Measurements from ENCODE around the gene NDUFA11. TPM values are rescaled to one million over a fixed set of nuclear protein-coding genes. Genes with fewer than 3 reads are reported as not detected.

The NDUFA11 gene
- total and polyA plus RNA-seq, 2 of the 13 experiments (the other 11 are each of a cell fraction or from before 2014, with no cell fraction given): 286 to 378 TPM

- H3K4me2 ChIP-seq (ENCODE audit: low read depth, low read length): no peak overlapping the region
- CTCF ChIA-PET (ENCODE audit: low intra/inter-chr PET ratio, low total read pairs): no interaction called here
- H3K27me3 ChIP-seq (ENCODE audit: control insufficient read depth in 1 of 2, insufficient read depth in 2 of 2, low read length in 2 of 2): no peaks in the 10 kb centered on the region
- POLR2A ChIA-PET: interaction anchor here (0.6 to 1.5 kb wide), 2 partner anchors 8 to 112 kb away, joined by 3 to 7 read pairs; partner anchors contain the start of gene NDUFA11
- 92% methylated on average over 8 of the region's 8 CpGs for WGBS (ENCODE audit: low lambda C conversion rate)
- no peak for ATAC-seq
- H3K27ac ChIP-seq (ENCODE audit: extremely low read length, insufficient read depth, low read length): no peak overlapping the region
- intact Hi-C loops (cut with micrococcal nuclease; ENCODE audit: unreplicated experiment): no loop called here
- peaks cover 33% of the 10 kb centered on the region for H3K4me1 ChIP-seq (ENCODE audit: insufficient read depth, low read length)
- no peak overlapping the region for H2AFZ ChIP-seq (ENCODE audit: low read length)
- FAIRE-seq: no peak
- TF ChIP-seq KDM2A (CRISPR knock-in tag; IDR thresholded peaks at IDR 0.05; ENCODE audit: borderline replicate concordance, low read depth): no peak
- TF ChIP-seq KAT2B (IDR thresholded peaks at IDR 0.05; ENCODE audit: borderline replicate concordance, low read depth, low read length): no peak
- no peak for TF ChIP-seq SP1 (IDR thresholded peaks at IDR 0.05)
- no peak for TF ChIP-seq SP1 (CRISPR knock-in tag; IDR thresholded peaks at IDR 0.05)
- no peak for TF ChIP-seq CEBPB (IDR thresholded peaks at IDR 0.05; ENCODE audit: borderline replicate concordance, low read depth, low read length)
- TF ChIP-seq ZNF101 (CRISPR knock-in tag; IDR thresholded peaks at IDR 0.05; ENCODE audit: borderline replicate concordance, low read depth): no peak
- H4K20me1 ChIP-seq (ENCODE audit: insufficient read depth, low read length): 0 out of 2 replicates have a peak, but pooled peaks cover 7% of the 10 kb centered on the region
- no peak overlapping the region for H3K4me3 ChIP-seq (replicated peaks in 1 of 3; ENCODE audit: insufficient read depth in 1 of 3, low read depth in 2 of 3, low read length in 3 of 3)
- peaks cover 7 to 37% of the 10 kb centered on the region in 2 experiments; a peak in 4 of 5 replicates for H3K36me3 ChIP-seq (replicated peaks in 1 of 2; ENCODE audit: control insufficient read depth in 1 of 2, insufficient read depth in 2 of 2, low read length in 2 of 2)
- no TSS peak for BruUV-seq (replicated peaks)
- no peaks in the 10 kb centered on the region for H3K9me3 ChIP-seq (ENCODE audit: low read length)
- no peak for DNase-seq (ENCODE audit: low spot score)
- in situ Hi-C loops (cut with HindIII; ENCODE audit: extremely low pct_ligation_motif_present, low pct_unique_long_range_greater_than_20kb): no loop called here
- peaks cover 19% of the 10 kb centered on the region for H3K79me2 ChIP-seq (ENCODE audit: insufficient read depth, low read length)
- no peak overlapping the region for H3K9ac ChIP-seq (ENCODE audit: insufficient read depth, low read depth, low read length)
These were observed 7.7 kb downstream of the NDUFA11 start for GRCh38 chr19:5895890-5896289.

GRCh38 chr19:5895409-5895808, 8.2 kb downstream of the NDUFA11 start:
- ATAC-seq (no peak), DNase-seq (ENCODE audit: low spot score) (no peak), FAIRE-seq (no peak)
- Histone ChIP-seq H3K27me3 (ENCODE audit: control insufficient read depth in 1 of 2, insufficient read depth in 2 of 2, low read length in 2 of 2) (no peaks in the 10 kb centered on the region), H2AFZ (ENCODE audit: low read length) (no peak overlapping the region), H3K27ac (ENCODE audit: extremely low read length, insufficient read depth, low read length) (no peak overlapping the region), H3K4me3 (replicated peaks in 1 of 3; ENCODE audit: insufficient read depth in 1 of 3, low read depth in 2 of 3, low read length in 3 of 3) (no peak overlapping the region), H3K79me2 (ENCODE audit: insufficient read depth, low read length) (peaks cover 15% of the 10 kb centered on the region), H3K36me3 (replicated peaks in 1 of 2; ENCODE audit: control insufficient read depth in 1 of 2, insufficient read depth in 2 of 2, low read length in 2 of 2) (peaks cover 7 to 37% of the 10 kb centered on the region in 2 experiments; a peak in 4 of 5 replicates), H4K20me1 (ENCODE audit: insufficient read depth, low read length) (0 out of 2 replicates have a peak, but pooled peaks cover 7% of the 10 kb centered on the region), H3K9me3 (ENCODE audit: low read length) (no peaks in the 10 kb centered on the region), H3K4me1 (ENCODE audit: insufficient read depth, low read length) (peaks cover 35% of the 10 kb centered on the region), H3K4me2 (ENCODE audit: low read depth, low read length) (no peak overlapping the region), H3K9ac (ENCODE audit: insufficient read depth, low read depth, low read length) (no peak overlapping the region)
- ChIA-PET CTCF (ENCODE audit: low intra/inter-chr PET ratio, low total read pairs) (no interaction called here), POLR2A (interaction anchor here (0.6 to 1.5 kb wide), 2 partner anchors 8 to 112 kb away, joined by 3 to 7 read pairs; partner anchors contain the start of gene NDUFA11)
- TF ChIP-seq TEAD3 (CRISPR knock-in tag; optimal IDR thresholded peaks at IDR 0.05; ENCODE audit: borderline replicate concordance): no peak
- no peak for TF ChIP-seq ZNF782 (CRISPR knock-in tag; IDR thresholded peaks at IDR 0.05; ENCODE audit: borderline replicate concordance)
- TF ChIP-seq AGO2 (optimal IDR thresholded peaks at IDR 0.05; ENCODE audit: low read depth, low read length): peak; percentile 53
- no peak for TF ChIP-seq MTA3 (CRISPR knock-in tag; IDR thresholded peaks at IDR 0.05)
- TF ChIP-seq RBFOX2 (IDR thresholded peaks at IDR 0.05; ENCODE audit: low read depth, low read length): peak; percentile 68; the same call in 1 of the 2 replicates
- no peak for TF ChIP-seq EHMT2 (IDR thresholded peaks at IDR 0.05; ENCODE audit: borderline replicate concordance, low read depth, low read length)
- no peak for TF ChIP-seq ZSCAN25 (CRISPR knock-in tag; IDR thresholded peaks at IDR 0.05)
- TF ChIP-seq GPBP1L1 (CRISPR knock-in tag; IDR thresholded peaks at IDR 0.05): no peak
- no TSS peak for BruUV-seq (replicated peaks)
- intact Hi-C loops (cut with micrococcal nuclease; ENCODE audit: unreplicated experiment) (no loop called here), in situ Hi-C loops (cut with HindIII; ENCODE audit: extremely low pct_ligation_motif_present, low pct_unique_long_range_greater_than_20kb) (no loop called here)
- WGBS (ENCODE audit: low lambda C conversion rate): no CpG with 5 or more reads among the region's 15 CpGs
